Glutamatergic neuron (in vitro differentiated cells): ENCODE results near the gene COL25A1. TPM values are rescaled to one million over a fixed set of nuclear protein-coding genes. Genes with fewer than 3 reads are reported as not detected.

Experiments
- DNase-seq: peaks from one replicate; pipeline ENCODE4 v3.0.0; 2022
- H3K27ac Mint-ChIP-seq: one replicate; pipeline ENCODE4 v1.8.0; 2020; ENCODE audit warnings: mild to moderate bottlenecking, mixed read lengths, inconsistent platforms; ENCODE audit not compliant: unreplicated experiment
- H3K27me3 Mint-ChIP-seq: one replicate; pipeline ENCODE4 v1.8.0; 2020; ENCODE audit warnings: mild to moderate bottlenecking, moderate library complexity, mixed read lengths, inconsistent platforms; ENCODE audit not compliant: unreplicated experiment
- H3K36me3 Mint-ChIP-seq: one replicate; pipeline ENCODE4 v1.8.0; 2020; ENCODE audit warnings: mild to moderate bottlenecking, mixed read lengths, inconsistent platforms; ENCODE audit not compliant: unreplicated experiment
- H3K4me1 Mint-ChIP-seq: one replicate; pipeline ENCODE4 v1.8.0; 2020; ENCODE audit warnings: mild to moderate bottlenecking, low read depth, mixed read lengths, inconsistent platforms; ENCODE audit not compliant: unreplicated experiment
- H3K4me3 Mint-ChIP-seq: one replicate; pipeline ENCODE4 v1.8.0; 2020; ENCODE audit warnings: mild to moderate bottlenecking, mixed read lengths, inconsistent platforms; ENCODE audit not compliant: unreplicated experiment
- H3K9me3 Mint-ChIP-seq: one replicate; pipeline ENCODE4 v1.8.0; 2020; ENCODE audit warnings: mild to moderate bottlenecking, moderate library complexity, mixed read lengths, inconsistent platforms; ENCODE audit not compliant: unreplicated experiment
- total RNA-seq: library from RNA; stranded (reverse); fragmentation: NEBNext Ultra II Directional; extraction: Animal tissue kit (Norgen Biotek cat#: 25700); gene quantifications from one replicate; pipeline ENCODE4 v1.2.1, GENCODE V29; 2021; ENCODE audit not compliant: unreplicated experiment
- TF ChIP-seq, protein P1 (sequence below): fragments of 200-600 bp; sonication (generic); IDR thresholded peaks from one replicate; pipeline ENCODE4 v1.5.0; 2021; ENCODE audit not compliant: partially characterized antibody, unreplicated experiment

COL25A1 gene
- total RNA-seq, 1 donor from 2014 or later = 1.1 TPM

DNA sequence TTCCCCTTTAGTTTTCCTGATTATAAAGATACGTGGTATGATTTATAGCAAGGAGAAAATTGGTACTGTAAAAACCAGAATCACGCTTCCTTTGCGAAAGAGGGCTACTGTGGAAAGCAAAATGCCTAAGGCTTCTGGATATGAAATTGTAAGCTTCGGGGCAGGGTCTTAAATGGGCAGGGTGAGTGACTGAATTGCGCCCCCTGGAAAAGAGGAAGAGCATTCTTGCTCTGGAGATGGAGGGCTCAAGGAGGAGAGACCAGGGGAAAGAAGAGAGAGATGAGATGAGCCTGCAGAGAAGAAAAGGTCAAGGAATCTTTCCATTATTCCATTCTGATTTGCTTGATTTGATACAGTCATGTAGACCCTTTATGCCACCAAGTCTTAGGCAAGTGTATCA lies 526.5 kb downstream of the COL25A1 start:
- no peaks in the 10 kb centered on the region for H3K36me3 Mint-ChIP-seq
- H3K27me3 Mint-ChIP-seq = no peaks in the 10 kb centered on the region
- no peak overlapping the region for H3K27ac Mint-ChIP-seq
- TF ChIP-seq, protein P1, sequence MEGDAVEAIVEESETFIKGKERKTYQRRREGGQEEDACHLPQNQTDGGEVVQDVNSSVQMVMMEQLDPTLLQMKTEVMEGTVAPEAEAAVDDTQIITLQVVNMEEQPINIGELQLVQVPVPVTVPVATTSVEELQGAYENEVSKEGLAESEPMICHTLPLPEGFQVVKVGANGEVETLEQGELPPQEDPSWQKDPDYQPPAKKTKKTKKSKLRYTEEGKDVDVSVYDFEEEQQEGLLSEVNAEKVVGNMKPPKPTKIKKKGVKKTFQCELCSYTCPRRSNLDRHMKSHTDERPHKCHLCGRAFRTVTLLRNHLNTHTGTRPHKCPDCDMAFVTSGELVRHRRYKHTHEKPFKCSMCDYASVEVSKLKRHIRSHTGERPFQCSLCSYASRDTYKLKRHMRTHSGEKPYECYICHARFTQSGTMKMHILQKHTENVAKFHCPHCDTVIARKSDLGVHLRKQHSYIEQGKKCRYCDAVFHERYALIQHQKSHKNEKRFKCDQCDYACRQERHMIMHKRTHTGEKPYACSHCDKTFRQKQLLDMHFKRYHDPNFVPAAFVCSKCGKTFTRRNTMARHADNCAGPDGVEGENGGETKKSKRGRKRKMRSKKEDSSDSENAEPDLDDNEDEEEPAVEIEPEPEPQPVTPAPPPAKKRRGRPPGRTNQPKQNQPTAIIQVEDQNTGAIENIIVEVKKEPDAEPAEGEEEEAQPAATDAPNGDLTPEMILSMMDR = no peak
- H3K9me3 Mint-ChIP-seq = no peaks in the 10 kb centered on the region
- DNase-seq = no peak
- peaks cover 3% of the 10 kb centered on the region for H3K4me1 Mint-ChIP-seq
- H3K4me3 Mint-ChIP-seq = no peak overlapping the region

DNA sequence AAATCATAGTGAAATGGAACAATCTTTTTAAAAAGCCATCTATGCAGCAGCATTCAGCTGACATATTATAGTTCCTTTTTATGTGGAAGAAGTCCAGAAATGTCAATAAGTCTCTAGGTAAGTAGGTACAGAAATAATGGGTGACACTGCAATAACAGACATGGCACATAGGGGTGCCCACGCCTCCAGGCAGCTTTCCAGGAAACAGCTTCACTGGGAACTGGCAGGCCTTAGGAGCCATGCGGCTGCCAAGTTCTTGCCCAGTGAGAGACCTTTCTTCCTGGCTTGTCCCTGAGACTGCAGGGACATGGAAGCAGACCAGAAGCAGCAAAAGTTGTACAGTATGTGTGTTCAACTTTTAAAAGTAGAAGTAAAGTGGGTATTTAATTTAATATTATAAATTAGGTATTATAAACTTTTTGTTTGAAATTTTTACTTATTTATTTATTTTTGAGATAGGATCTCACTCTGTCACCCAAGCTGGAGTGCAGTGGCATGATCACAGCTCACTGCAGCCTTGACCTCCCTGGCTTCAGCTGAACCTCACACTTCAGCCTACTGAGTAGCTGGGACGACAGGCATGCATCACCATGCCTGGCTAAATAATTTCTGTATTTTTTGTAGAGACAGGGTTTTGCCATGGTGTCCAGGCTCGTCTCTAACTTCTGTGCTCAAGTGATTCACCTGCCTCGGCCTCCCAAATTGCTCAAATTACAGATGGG lies 527.5 kb downstream of the COL25A1 start:
- TF ChIP-seq, protein P1 = no peak
- H3K9me3 Mint-ChIP-seq = no peaks in the 10 kb centered on the region
- no peaks in the 10 kb centered on the region for H3K4me1 Mint-ChIP-seq
- DNase-seq = no peak
- H3K36me3 Mint-ChIP-seq = no peaks in the 10 kb centered on the region
- H3K27ac Mint-ChIP-seq = no peak overlapping the region
- no peak overlapping the region for H3K4me3 Mint-ChIP-seq
- H3K27me3 Mint-ChIP-seq = no peaks in the 10 kb centered on the region

- TF ChIP-seq, protein P1 = no peak
- Mint-ChIP-seq H3K9me3 (no peaks in the 10 kb centered on the region), H3K4me1 (no peaks in the 10 kb centered on the region), H3K27ac (no peak overlapping the region), H3K36me3 (no peaks in the 10 kb centered on the region), H3K27me3 (no peaks in the 10 kb centered on the region), H3K4me3 (no peak overlapping the region)
- no peak for DNase-seq
Measured at GRCh38 chr4:108772402-108772801, 530.1 kb downstream of the COL25A1 start.

DNA sequence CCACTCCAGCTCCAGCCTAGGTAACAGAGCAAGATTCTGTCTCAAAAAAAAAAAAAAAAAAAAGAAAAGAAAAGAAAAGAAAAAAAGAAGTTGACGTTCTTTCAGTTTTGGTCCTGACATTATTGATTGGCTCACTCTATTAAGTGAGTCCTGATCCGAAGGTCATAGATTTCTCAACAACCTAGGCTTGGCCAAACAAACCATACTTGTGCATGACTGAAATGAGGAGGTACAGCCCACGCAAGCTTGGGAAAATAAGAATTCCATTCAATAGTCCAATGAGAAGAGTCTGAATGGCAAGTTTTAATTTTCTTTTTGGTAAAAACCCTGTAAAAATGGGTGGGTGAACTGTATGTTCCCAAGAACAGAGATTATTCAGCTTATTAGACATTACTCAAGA lies 536.4 kb downstream of the COL25A1 start:
- H3K36me3 Mint-ChIP-seq = peaks cover 5% of the 10 kb centered on the region
- peaks cover 4% of the 10 kb centered on the region for H3K4me1 Mint-ChIP-seq
- no peak for DNase-seq
- H3K4me3 Mint-ChIP-seq = no peak overlapping the region
- peaks cover 4% of the 10 kb centered on the region for H3K9me3 Mint-ChIP-seq
- H3K27ac Mint-ChIP-seq = no peak overlapping the region
- peaks cover 6% of the 10 kb centered on the region for H3K27me3 Mint-ChIP-seq
- TF ChIP-seq, protein P1 = no peak

DNA sequence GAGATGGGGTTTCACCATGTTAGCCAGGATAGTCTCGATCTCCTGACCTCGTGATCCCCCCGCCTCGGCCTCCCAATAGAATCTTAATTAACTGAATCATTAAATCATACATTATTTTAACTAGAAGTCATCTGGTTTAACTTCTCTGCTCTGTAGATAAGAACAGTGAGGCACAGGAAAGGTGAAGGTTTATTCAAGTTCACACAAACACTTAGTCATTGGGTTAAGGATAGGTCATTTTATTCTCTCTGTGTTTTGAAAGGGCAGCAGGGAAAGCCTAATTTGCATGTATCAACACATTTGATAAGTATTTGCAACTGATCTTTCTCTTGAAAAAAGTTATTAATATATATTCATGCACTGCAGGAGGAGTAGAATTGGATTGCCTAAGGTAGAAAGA lies 538.5 kb downstream of the COL25A1 start:
- no peak for DNase-seq
- no peak overlapping the region for H3K27ac Mint-ChIP-seq
- peaks cover 4% of the 10 kb centered on the region for H3K9me3 Mint-ChIP-seq
- TF ChIP-seq, protein P1 = no peak
- peaks cover 6% of the 10 kb centered on the region for H3K27me3 Mint-ChIP-seq
- H3K36me3 Mint-ChIP-seq = peaks cover 5% of the 10 kb centered on the region
- H3K4me3 Mint-ChIP-seq = peak overlapping the region; percentile 34
- peaks cover 4% of the 10 kb centered on the region for H3K4me1 Mint-ChIP-seq
